ENCODE data around the gene GC. TPM values are rescaled to one million over a fixed set of nuclear protein-coding genes. Genes with fewer than 3 reads are reported as not detected.
"Not testable (repeated sequence)": the region's sequence is repeated elsewhere in the genome, so short reads cannot be mapped to it uniquely, and the experiment has no call there.

GC gene
- total RNA-seq, 1 donor from 2014 or later, result 2,230 TPM

- DNase-seq (ENCODE audit: low spot score), result no peak
Measured at GRCh38 chr4:71765821-71766383, 18.0 kb downstream of the GC start.

GRCh38 chr4:71765350-71765749 is 18.5 kb downstream of the GC start:
- DNase-seq (ENCODE audit: low spot score), result no peak

DNA sequence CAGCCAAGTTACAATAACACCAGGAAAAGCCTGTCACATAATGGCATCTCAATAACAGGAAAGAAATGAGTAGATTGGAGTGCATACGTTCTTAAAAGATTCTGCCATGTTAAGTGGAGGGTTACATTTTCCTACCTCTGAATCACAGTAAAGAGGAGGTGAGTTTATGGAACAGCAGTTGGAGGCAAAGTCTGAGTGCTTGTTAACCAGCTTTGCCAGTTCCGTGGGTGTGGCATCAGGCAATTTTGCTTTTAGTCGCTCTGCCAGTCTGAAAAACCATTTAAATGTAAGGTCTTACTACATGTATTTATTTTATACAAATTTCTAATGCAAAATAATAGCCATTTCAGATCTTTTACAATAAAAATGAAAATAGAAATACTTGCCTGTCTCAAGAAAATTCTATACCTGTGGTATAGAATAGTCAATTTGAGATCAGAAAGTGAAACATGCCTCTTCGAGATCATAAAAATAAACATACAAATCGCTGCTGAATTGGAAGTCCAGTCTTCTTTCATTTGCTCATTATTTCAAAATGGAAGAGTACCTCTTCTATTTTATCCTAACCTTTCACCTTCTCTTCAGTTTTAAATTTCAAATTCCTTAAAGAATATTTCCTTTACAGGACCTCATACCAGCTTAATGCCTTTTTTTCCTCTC is 31.4 kb downstream of the GC start:
- DNase-seq (ENCODE audit: low spot score), result no peak

DNA sequence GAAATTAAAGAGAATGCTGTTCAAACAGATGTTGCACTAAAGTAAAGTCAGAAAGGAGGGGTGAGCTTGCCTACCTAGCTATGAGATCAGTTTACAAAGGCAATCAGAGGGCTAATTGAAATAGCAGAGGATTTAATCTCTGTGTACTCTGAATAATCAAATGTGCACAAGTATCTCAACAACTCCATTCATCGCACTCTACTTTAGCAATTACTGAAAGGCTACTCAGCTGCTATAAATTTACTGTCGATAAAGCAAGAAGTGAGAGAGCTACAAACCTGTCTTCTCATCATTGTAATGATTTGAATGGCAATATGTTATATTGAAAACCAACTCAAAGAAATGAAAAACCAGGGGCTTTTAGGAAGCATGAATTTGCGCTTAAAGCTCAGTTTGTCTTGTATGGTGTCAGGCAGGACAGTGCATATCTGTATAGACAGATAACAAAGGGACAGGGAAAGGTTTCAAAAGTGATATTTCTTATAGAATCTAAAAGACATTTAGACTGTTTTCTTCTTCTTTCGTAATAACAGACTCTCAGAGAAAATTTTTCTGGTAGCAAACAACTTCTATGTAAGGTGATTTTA is 34.8 kb downstream of the GC start:
- DNase-seq (ENCODE audit: low spot score), result no peak

- no peak for DNase-seq (ENCODE audit: low spot score)
Measured at GRCh38 chr4:71746379-71746778, 37.5 kb downstream of the GC start.

GRCh38 chr4:71738782-71739181 is 45.1 kb downstream of the GC start:
- not testable (repeated sequence) for DNase-seq (ENCODE audit: low spot score)

DNA sequence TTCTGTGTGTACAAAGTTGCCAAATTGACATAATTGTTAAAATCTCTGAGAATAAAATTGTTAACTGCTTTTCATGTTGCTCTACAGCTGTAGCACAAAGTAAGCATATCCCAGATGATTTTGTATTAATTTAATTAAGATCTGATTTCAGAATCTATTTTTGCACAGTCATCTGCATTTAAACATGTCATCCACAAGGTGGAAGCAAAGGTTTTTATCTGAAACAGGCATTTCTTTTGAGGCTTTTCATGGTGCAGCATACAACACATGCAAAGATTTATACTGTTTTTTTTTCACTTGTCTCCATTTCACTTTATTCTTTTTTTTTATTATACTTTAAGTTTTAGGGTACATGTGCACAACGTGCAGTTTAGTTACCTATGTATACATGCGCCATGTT is 51.2 kb downstream of the GC start:
- DNase-seq (ENCODE audit: low spot score), result no peak

- no peak for DNase-seq (ENCODE audit: low spot score)
Measured at GRCh38 chr4:71732066-71732465, 51.8 kb downstream of the GC start.

GRCh38 chr4:71729856-71730255 is 54.0 kb downstream of the GC start:
- no peak for DNase-seq (ENCODE audit: low spot score)

GRCh38 chr4:71713611-71714203 is 70.2 kb downstream of the GC start:
- DNase-seq (ENCODE audit: low spot score), result no peak

DNA sequence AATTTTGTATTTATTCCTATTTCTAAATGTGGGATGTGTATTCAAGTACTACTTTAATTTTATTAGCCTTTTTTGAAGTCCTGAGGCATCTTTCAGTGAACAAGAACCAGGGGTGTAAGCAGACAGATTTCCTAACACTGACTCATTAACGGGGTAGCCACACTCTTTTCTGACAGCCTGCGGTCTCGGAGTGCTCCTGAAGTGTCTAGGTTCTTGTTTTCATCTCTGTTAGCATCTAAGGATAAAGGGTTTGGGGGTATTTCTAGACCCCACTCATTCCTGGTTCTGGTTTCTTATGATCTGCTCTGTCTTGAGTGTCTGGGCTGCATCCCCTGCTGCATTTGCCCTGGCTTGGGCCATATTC is 71.9 kb downstream of the GC start:
- DNase-seq (ENCODE audit: low spot score), result no peak

DNA sequence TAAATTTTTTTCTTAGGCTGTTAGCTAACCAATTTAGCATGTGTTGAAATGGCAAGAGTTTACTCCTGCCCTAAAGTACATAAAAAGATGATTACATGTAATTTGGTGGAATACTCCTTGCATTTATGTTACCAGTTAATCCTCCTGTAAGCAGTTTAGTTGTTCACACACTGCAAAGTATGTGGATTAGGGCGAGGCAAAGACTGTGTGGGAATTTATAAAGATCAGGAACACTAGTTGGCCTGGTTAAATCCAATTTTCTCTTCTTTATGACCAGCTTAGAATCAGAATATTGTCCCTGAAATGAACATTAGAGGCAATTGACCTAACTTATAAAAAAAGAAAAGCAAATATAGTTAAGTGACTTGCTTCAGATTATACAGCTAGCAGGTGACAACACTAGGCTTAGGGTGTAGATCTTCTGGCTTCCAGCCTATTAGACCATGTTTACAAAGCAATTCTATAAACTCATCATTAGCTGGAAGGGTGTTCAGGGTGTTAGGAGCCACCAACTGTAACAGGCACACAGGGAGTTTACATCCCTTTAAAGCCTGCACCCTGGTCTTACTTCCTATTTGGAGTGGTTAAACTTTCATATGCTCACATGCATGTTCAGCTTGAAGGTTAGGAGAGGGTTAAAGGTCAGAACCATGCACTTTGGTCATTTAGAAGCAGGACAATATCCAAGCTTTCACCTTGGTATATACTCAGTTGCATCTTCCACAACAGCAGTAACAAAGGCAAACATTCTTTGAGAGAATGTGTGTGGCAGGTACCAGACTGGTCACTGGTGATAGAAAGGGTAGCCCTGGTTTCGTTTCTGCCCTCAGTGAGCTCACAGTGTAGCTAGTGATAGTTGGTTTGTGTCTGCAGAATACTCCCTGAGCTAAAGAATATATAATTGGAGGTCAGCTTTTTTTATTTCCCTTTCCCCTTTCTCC is 72.6 kb downstream of the GC start:
- DNase-seq (ENCODE audit: low spot score), result no peak

GRCh38 chr4:71709961-71710360 is 73.9 kb downstream of the GC start:
- DNase-seq (ENCODE audit: low spot score), result no peak

DNA sequence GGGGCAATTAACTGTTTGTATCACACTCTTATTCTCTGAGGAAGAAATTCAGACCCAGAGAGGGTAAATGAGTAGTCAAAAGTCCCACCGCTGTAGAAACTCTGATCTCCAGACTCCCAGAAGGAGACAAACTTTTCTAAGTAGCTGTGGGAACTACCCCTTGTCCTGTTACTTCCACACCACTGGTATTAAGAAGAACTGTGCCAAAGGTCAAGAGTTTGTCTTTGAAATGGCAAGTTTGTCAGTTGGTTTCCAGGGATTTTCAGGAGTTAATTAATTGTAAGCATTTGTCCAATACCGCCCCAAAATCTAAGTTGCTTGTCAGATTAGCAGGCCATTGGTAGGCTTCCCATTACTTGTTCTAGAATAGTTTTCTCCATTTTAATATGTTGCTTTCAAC is 85.7 kb downstream of the GC start:
- no peak for DNase-seq (ENCODE audit: low spot score)

DNA sequence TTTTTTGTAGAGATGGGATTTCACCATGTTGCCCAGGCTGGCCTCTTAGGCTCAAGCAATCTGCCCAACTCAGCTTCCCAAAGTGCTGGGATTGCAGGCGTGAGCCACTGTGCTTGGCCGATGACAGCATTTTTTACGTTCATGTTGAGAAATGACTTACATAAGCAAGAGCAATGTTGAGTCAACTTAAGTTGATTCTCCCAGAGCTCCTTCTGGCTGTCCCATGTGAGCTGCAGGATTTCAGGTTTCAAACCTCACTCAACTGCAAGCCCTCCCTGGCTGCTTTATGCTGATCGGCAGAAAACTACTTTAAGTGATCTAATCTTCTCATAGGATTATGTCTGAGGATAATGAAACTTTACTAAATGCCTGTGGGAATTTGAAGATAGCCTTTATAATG is 86.8 kb downstream of the GC start:
- DNase-seq (ENCODE audit: low spot score), result no peak

- DNase-seq (ENCODE audit: low spot score), result no peak
Measured at GRCh38 chr4:71694961-71695360, 88.9 kb downstream of the GC start.

DNA sequence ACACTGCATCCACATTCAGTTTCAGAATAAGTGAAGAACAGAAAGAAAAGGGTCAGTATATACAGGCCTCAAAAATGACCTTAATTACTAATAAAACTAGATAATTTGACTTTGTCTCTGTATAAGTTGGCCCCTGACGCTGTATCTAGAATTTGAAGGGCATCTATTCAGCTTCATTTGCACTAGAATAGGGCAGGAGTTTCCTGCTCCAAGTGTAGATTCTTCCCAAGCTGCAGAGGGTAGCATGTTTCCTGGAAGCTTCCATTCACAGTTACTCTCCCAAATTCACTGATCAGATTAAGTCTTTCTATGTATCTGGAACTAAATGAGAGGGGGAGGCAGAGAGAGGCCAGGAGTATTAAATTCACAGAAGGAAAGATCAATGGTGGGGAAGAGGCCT is 90.9 kb downstream of the GC start:
- no peak for DNase-seq (ENCODE audit: low spot score)

DNA sequence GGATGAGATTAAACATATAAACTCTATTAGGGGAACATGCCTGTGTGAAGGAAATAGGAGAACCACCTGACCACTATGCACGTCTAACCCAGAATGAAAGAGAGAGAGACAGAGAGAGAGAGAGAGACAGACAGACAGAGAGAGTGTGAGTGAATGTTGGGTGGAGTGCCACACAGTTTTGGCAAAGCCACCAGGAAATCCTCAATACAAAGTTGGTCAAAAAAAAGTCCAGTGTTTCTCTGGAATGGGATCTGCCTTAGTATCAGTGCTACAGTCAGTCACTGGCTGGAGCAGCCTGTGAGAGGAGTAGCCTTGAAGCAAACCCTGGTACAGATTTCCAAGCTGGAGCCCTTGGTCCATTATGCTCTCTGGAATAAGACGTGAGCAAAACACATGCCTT is 91.7 kb downstream of the GC start:
- no peak for DNase-seq (ENCODE audit: low spot score)

All from mucosa of gallbladder (tissue), 1 donor.